SU-DHL-6 (cell line): ENCODE data around the gene RNF123.

ENCODE experiments used
- EZH2phosphoT487 ChIP-seq: fragments of 200-600 bp; sonication (generic), shearing (Covaris generic); conservative IDR thresholded peaks from 2 replicates; pipeline ENCODE4 v1.6.1; 2018; ENCODE audit warnings: mild to moderate bottlenecking, antibody characterized with exemption, low read length, moderate library complexity, mixed read lengths
- TF ChIP-seq, protein P1 (sequence below): fragments of 200-600 bp; sonication (generic); IDR thresholded peaks from one replicate; pipeline ENCODE4 v1.5.1; 2017; ENCODE audit warnings: antibody characterized with exemption, mild to moderate bottlenecking, low read length, moderate library complexity; ENCODE audit not compliant: insufficient read depth, poor library complexity, severe bottlenecking

GRCh38 chr3:49759226-49759625 is 69.9 kb downstream of the RNF123 start:
- TF ChIP-seq, protein P1, sequence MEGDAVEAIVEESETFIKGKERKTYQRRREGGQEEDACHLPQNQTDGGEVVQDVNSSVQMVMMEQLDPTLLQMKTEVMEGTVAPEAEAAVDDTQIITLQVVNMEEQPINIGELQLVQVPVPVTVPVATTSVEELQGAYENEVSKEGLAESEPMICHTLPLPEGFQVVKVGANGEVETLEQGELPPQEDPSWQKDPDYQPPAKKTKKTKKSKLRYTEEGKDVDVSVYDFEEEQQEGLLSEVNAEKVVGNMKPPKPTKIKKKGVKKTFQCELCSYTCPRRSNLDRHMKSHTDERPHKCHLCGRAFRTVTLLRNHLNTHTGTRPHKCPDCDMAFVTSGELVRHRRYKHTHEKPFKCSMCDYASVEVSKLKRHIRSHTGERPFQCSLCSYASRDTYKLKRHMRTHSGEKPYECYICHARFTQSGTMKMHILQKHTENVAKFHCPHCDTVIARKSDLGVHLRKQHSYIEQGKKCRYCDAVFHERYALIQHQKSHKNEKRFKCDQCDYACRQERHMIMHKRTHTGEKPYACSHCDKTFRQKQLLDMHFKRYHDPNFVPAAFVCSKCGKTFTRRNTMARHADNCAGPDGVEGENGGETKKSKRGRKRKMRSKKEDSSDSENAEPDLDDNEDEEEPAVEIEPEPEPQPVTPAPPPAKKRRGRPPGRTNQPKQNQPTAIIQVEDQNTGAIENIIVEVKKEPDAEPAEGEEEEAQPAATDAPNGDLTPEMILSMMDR: no peak
- no peak for TF ChIP-seq EZH2phosphoT487
